SK-N-SH (cell line): ENCODE measurements around the gene NCF2. TPM values are rescaled to one million over a fixed set of nuclear protein-coding genes. Genes with fewer than 3 reads are reported as not detected.
A peak's percentile ranks its signal among the peaks of the same experiment; 100 is the strongest.

Source experiments
- CTCF ChIA-PET: fragments of 300-600, 350-600 bp; formaldehyde crosslinking; extraction: SDS; loops from one replicate; lab custom pipeline; 2021; lab: Yijun Ruan, JAX
- POLR2A ChIA-PET: fragments of 350-600 bp; sonication (Branson Sonifier 250); formaldehyde crosslinking; extraction: SDS; loops from one replicate; lab custom pipeline; 2020; ENCODE audit warnings: antibody characterized with exemption, inconsistent platforms; lab: Yijun Ruan, JAX
- DNase-seq: peaks from one replicate; pipeline ENCODE4 v3.0.0; 2012
- H2AFZ ChIP-seq: fragments of 200-600 bp; sonication (generic); 2 replicates; pipeline ENCODE4 v1.8.1; 2016; ENCODE audit warnings: antibody characterized with exemption, mild to moderate bottlenecking, low read depth
- H3F3A ChIP-seq: fragments of 200-600 bp; sonication (generic); replicated peaks from 2 replicates; pipeline ENCODE3; 2016; ENCODE audit warnings: antibody characterized with exemption, mild to moderate bottlenecking; ENCODE audit not compliant: insufficient read depth
- H3K27ac ChIP-seq, 2 experiments: fragments of 200-500 bp in 1 of 2; fragments of 200-600 bp in 1 of 2; sonication (Bioruptor generic) in 1 of 2; sonication (generic), shearing (Covaris generic) in 1 of 2; 2 replicates each; pipeline versions ENCODE4 v1.5.1 to v1.6.1; 2014 to 2016; ENCODE audit warnings: low read depth in 2 of 2, inconsistent platforms in 1 of 2, low read length in 1 of 2, mild to moderate bottlenecking in 1 of 2, mixed read lengths in 1 of 2
- H3K27me3 ChIP-seq: fragments of 200-600 bp; sonication (generic), shearing (Covaris generic); 2 replicates; pipeline ENCODE4 v1.6.1; 2016; ENCODE audit warnings: mixed run types; ENCODE audit not compliant: insufficient read depth
- H3K36me3 ChIP-seq, 2 experiments: fragments of 200-500 bp in 1 of 2; fragments of 200-600 bp in 1 of 2; sonication (Bioruptor generic) in 1 of 2; sonication (generic) in 1 of 2; replicated peaks in 1 of 2; 2 replicates each; pipeline versions ENCODE3 to v1.5.1; 2014 to 2016; ENCODE audit warnings: low read length in 1 of 2, mild to moderate bottlenecking in 1 of 2; ENCODE audit not compliant: insufficient read depth in 2 of 2, control insufficient read depth in 1 of 2
- H3K4me1 ChIP-seq, 2 experiments: fragments of 200-500 bp in 1 of 2; fragments of 200-600 bp in 1 of 2; sonication (Bioruptor generic) in 1 of 2; sonication (generic), shearing (Covaris generic) in 1 of 2; 2 replicates each; pipeline versions ENCODE4 v1.5.1 to v1.6.1; 2014 to 2016; ENCODE audit warnings: low read depth in 1 of 2, low read length in 1 of 2, mixed run types in 1 of 2; ENCODE audit not compliant: insufficient read depth in 2 of 2, control insufficient read depth in 1 of 2
- H3K4me2 ChIP-seq: fragments of 200-600 bp; sonication (generic), shearing (Covaris generic); 2 replicates; pipeline ENCODE4 v1.6.1; 2017; ENCODE audit warnings: mixed run types
- H3K4me3 ChIP-seq, 2 experiments: fragments of 200-500 bp in 1 of 2; fragments of 200-600 bp in 1 of 2; sonication (Bioruptor generic) in 1 of 2; sonication (generic), shearing (Covaris generic) in 1 of 2; 2 replicates each; pipeline versions ENCODE4 v1.5.1 to v1.8.1; 2014 to 2016; ENCODE audit warnings: low read depth in 2 of 2, inconsistent platforms in 1 of 2, low read length in 1 of 2, mild to moderate bottlenecking in 1 of 2, mixed read lengths in 1 of 2, moderate library complexity in 1 of 2
- H3K79me2 ChIP-seq: fragments of 200-600 bp; sonication (generic); 2 replicates; pipeline ENCODE4 v1.8.1; 2017; ENCODE audit warnings: mild to moderate bottlenecking; ENCODE audit not compliant: insufficient read depth
- H3K9ac ChIP-seq: fragments of 200-600 bp; sonication (generic); 2 replicates; pipeline ENCODE4 v1.6.1; 2017; ENCODE audit warnings: mixed run types
- H3K9me2 ChIP-seq: fragments of 200-600 bp; sonication (generic); 2 replicates; pipeline ENCODE4 v1.6.1; 2017; ENCODE audit warnings: mixed run types
- H3K9me3 ChIP-seq: fragments of 200-600 bp; sonication (generic); 2 replicates; pipeline ENCODE4 v1.6.1; 2017; ENCODE audit warnings: mixed run types, mild to moderate bottlenecking, moderate library complexity
- H4K20me1 ChIP-seq: fragments of 200-600 bp; sonication (generic); 2 replicates; pipeline ENCODE4 v1.6.1; 2017; ENCODE audit warnings: mild to moderate bottlenecking, mixed run types; ENCODE audit not compliant: insufficient read depth
- CTCF ChIP-seq: fragments of 200-600 bp; sonication (generic); IDR thresholded peaks from 2 replicates; pipeline ENCODE4 v1.6.1; 2017; ENCODE audit warnings: antibody characterized with exemption, mild to moderate bottlenecking, moderate library complexity
- ELF1 ChIP-seq: IDR thresholded peaks from 2 replicates; pipeline ENCODE4 v1.4.0; 2012
- EP300 ChIP-seq, 2 experiments: IDR thresholded peaks; 2 replicates each; pipeline versions ENCODE4 v1.4.0 to v1.6.1; 2012; ENCODE audit warnings: borderline replicate concordance in 1 of 2, low read depth in 1 of 2, low read length in 1 of 2
- EZH2phosphoT487 ChIP-seq: fragments of 200-600 bp; sonication (generic); IDR thresholded peaks from 2 replicates; pipeline ENCODE4 v1.6.1; 2017; ENCODE audit warnings: low read depth, mixed run types, mild to moderate bottlenecking, antibody characterized with exemption, moderate library complexity, borderline replicate concordance
- FOXM1 ChIP-seq: IDR thresholded peaks from 2 replicates; pipeline ENCODE4 v1.4.0; 2012; ENCODE audit warnings: low read depth, mild to moderate bottlenecking
- MAX ChIP-seq: IDR thresholded peaks from 2 replicates; pipeline ENCODE4 v1.4.0; 2012; ENCODE audit warnings: low read depth
- RAD21 ChIP-seq: IDR thresholded peaks from 2 replicates; pipeline ENCODE4 v1.6.1; 2012; ENCODE audit warnings: mild to moderate bottlenecking, low read length
- TEAD4 ChIP-seq: IDR thresholded peaks from 2 replicates; pipeline ENCODE4 v1.4.0; 2012; ENCODE audit warnings: mild to moderate bottlenecking, borderline replicate concordance; ENCODE audit not compliant: insufficient read depth
- USF2 ChIP-seq: fragments of 150-350 bp; IDR thresholded peaks from 2 replicates; pipeline ENCODE4 v1.6.1; 2017; ENCODE audit warnings: antibody characterized with exemption, low read length, low read depth, borderline replicate concordance
- WGBS: methylation state at CpG from one replicate; pipeline ENCODE4 v1.1.6; 2017; ENCODE audit warnings: low lambda C conversion rate; 5-methylcytosine and 5-hydroxymethylcytosine counted together
- polyA plus RNA-seq, 3 experiments: library from polyadenylated mRNA; depleted of rRNA; stranded (reverse); fragments of >200 nt; gene quantifications; 2 replicates each; pipeline ENCODE4 v1.2.3, GENCODE V29; 2012

NCF2 gene
- polyA plus RNA-seq, 1 of the 3 experiments (the other 2 are of a cell fraction) = 2.0 TPM

GRCh38 chr1:183632114-183632513, 41.9 kb upstream of the NCF2 start:
- ChIA-PET POLR2A (no interaction called here), CTCF (interaction anchor here (0.8 to 2.2 kb wide), 8 partner anchors 10 to 402 kb away, joined by 3 to 8 read pairs (median 4); no protein-coding TSS in a partner anchor)
- Histone ChIP-seq H2AFZ (no peak overlapping the region), H3K9me3 (no peaks in the 10 kb centered on the region), H3K27me3 (no peaks in the 10 kb centered on the region), H3K79me2 (peaks cover 90% of the 10 kb centered on the region), H3F3A (peaks cover 30% of the 10 kb centered on the region), H4K20me1 (peaks cover 47% of the 10 kb centered on the region), H3K27ac (no peak overlapping the region), H3K9me2 (no peaks in the 10 kb centered on the region), H3K4me3 (peak overlapping the region; percentile 85 to 92; a peak in 3 of 4 replicates), H3K4me2 (peak overlapping the region; percentile 83), H3K4me1 (peaks cover 27 to 28% of the 10 kb centered on the region in 2 experiments; a peak in 3 of 4 replicates), H3K9ac (peak overlapping the region; percentile 91; the same call in 1 of the 2 replicates), H3K36me3 (peaks cover 54 to 55% of the 10 kb centered on the region in 2 experiments)
- TF ChIP-seq FOXM1 = no peak
- TF ChIP-seq RAD21 = no peak
- no peak for TF ChIP-seq ELF1
- TF ChIP-seq TEAD4 = no peak
- no peak for TF ChIP-seq CTCF
- no peak for TF ChIP-seq EP300 (IDR thresholded peaks at IDR 0.05; ENCODE audit: borderline replicate concordance in 1 of 2, low read depth in 1 of 2, low read length in 1 of 2)
- TF ChIP-seq MAX = no peak
- TF ChIP-seq USF2 = no peak
- 46% methylated on average over 2 of the region's 2 CpGs for WGBS
- DNase-seq = no peak

GRCh38 chr1:183630748-183631147, 40.5 kb upstream of the NCF2 start:
- Histone ChIP-seq H3K27ac (no peak overlapping the region), H3K9ac (no peak overlapping the region), H3K4me1 (peaks cover 22 to 41% of the 10 kb centered on the region in 2 experiments; a peak in 3 of 4 replicates)
- DNase-seq = no peak
- CTCF ChIA-PET = interaction anchor here (1.0 kb wide), 1 partner anchor 437 kb away, joined by 3 read pairs; no protein-coding TSS in a partner anchor
- 93% methylated on average over 2 of the region's 2 CpGs for WGBS
- TF ChIP-seq EZH2phosphoT487 = no peak
- TF ChIP-seq, all 33 proteins: peak for 0
- Histone ChIP-seq H3K9me3 (no peaks in the 10 kb centered on the region), H3K4me3 (no peak overlapping the region), H3K4me2 (peak overlapping the region; percentile 21; the same call in 1 of the 2 replicates), H2AFZ (no peak overlapping the region), H3K27me3 (no peaks in the 10 kb centered on the region), H3F3A (peaks cover 32% of the 10 kb centered on the region), H3K36me3 (peaks cover 68% of the 10 kb centered on the region in 2 experiments), H4K20me1 (peaks cover 54% of the 10 kb centered on the region), H3K79me2 (peaks cover 96% of the 10 kb centered on the region), H3K9me2 (no peaks in the 10 kb centered on the region)
- POLR2A ChIA-PET = no interaction called here
